BLaER1 treated with 17β-estradiol and CSF1 and Interleukin-3, amounts not matched to agents 10 nM and 100 nM (cell line): ENCODE results near the gene QKI.
A peak's percentile ranks its signal among the peaks of the same experiment; 100 is the strongest.

Experiments used
- H3K27ac ChIP-seq, 11 experiments: shearing (Covaris generic); formaldehyde crosslinking; 2 replicates each; pipeline ENCODE4 v1.8.1; 2022
- H3K27me3 ChIP-seq, 11 experiments: shearing (Covaris generic); formaldehyde crosslinking; 2 replicates each; pipeline ENCODE4 v1.8.1; 2022
- H3K36me3 ChIP-seq, 11 experiments: shearing (Covaris generic); formaldehyde crosslinking; 2 replicates each; pipeline ENCODE4 v1.8.1; 2022
- H3K4me1 ChIP-seq, 10 experiments: shearing (Covaris generic); formaldehyde crosslinking; 2 replicates each; pipeline ENCODE4 v1.8.1; 2022
- H3K4me2 ChIP-seq, 11 experiments: shearing (Covaris generic); formaldehyde crosslinking; 2 replicates each; pipeline ENCODE4 v1.8.1; 2022
- H3K4me3 ChIP-seq, 10 experiments: shearing (Covaris generic); formaldehyde crosslinking; 2 replicates each; pipeline ENCODE4 v1.8.1; 2022
- H3K9ac ChIP-seq, 11 experiments: shearing (Covaris generic); formaldehyde crosslinking; 2 replicates each; pipeline ENCODE4 v1.8.1; 2022
- H3K9me3 ChIP-seq, 11 experiments: shearing (Covaris generic); formaldehyde crosslinking; replicated peaks in 1 of 11; 2 replicates each; pipeline ENCODE4 v1.8.1; 2022
- H4K20me1 ChIP-seq, 11 experiments: shearing (Covaris generic); formaldehyde crosslinking; 2 replicates each; pipeline ENCODE4 v1.8.1; 2022
- Cebpa-rat ChIP-seq, 11 experiments: shearing (Covaris generic); IDR thresholded peaks; 2 replicates each; pipeline ENCODE4 v1.8.1; 2022

QKI gene

GRCh38 chr6:163446549-163446948, 32.0 kb downstream of the QKI start:
- Histone ChIP-seq H4K20me1 (peaks cover 57 to 100% (median 98%) of the 10 kb centered on the region in 11 experiments), H3K4me1 (peaks cover 0 to 52% (median 0%) of the 10 kb centered on the region in 10 experiments; a peak in 3 of 20 replicates), H3K9me3 (peaks cover 0 to 37% (median 20%) of the 10 kb centered on the region in 11 experiments; a peak in 15 of 22 replicates), H3K27ac (no peak overlapping the region), H3K27me3 (no peaks in the 10 kb centered on the region), H3K36me3 (peaks cover 12 to 27% (median 18%) of the 10 kb centered on the region in 11 experiments), H3K4me3 (no peak overlapping the region), H3K9ac (no peak overlapping the region), H3K4me2 (no peak overlapping the region)
- TF ChIP-seq Cebpa-rat (IDR thresholded peaks at IDR 0.05), result no peak

- Histone ChIP-seq H3K9me3 (peaks cover 0 to 30% (median 14%) of the 10 kb centered on the region in 11 experiments; a peak in 15 of 22 replicates), H3K4me2 (no peak overlapping the region), H3K27me3 (no peaks in the 10 kb centered on the region), H3K4me1 (peaks cover 0 to 42% (median 0%) of the 10 kb centered on the region in 10 experiments; a peak in 3 of 20 replicates), H3K9ac (no peak overlapping the region), H3K4me3 (no peak overlapping the region), H3K27ac (no peak overlapping the region), H4K20me1 (peaks cover 54 to 100% (median 97%) of the 10 kb centered on the region in 11 experiments; a peak in 21 of 22 replicates), H3K36me3 (peaks cover 11 to 20% (median 13%) of the 10 kb centered on the region in 11 experiments)
- TF ChIP-seq Cebpa-rat (IDR thresholded peaks at IDR 0.05), result no peak
These were observed 34.6 kb downstream of the QKI start for GRCh38 chr6:163449076-163449475.

- H3K27ac ChIP-seq, result no peak overlapping the region
- H3K9me3 ChIP-seq, result peaks cover 0 to 21% (median 6%) of the 10 kb centered on the region in 11 experiments; a peak in 8 of 22 replicates
- no peak overlapping the region; a peak in 1 of 22 replicates for H3K4me2 ChIP-seq
- H3K9ac ChIP-seq, result no peak overlapping the region
- TF ChIP-seq Cebpa-rat (IDR thresholded peaks at IDR 0.05), result no peak
- H3K4me1 ChIP-seq, result peaks cover 6 to 76% (median 18%) of the 10 kb centered on the region in 10 experiments; a peak in 18 of 20 replicates
- peaks cover 36 to 100% (median 93%) of the 10 kb centered on the region in 11 experiments; a peak in 21 of 22 replicates for H4K20me1 ChIP-seq
- no peak overlapping the region for H3K4me3 ChIP-seq
- H3K27me3 ChIP-seq, result no peaks in the 10 kb centered on the region
- peaks cover 41 to 55% (median 45%) of the 10 kb centered on the region in 11 experiments for H3K36me3 ChIP-seq
These were observed 39.9 kb downstream of the QKI start for GRCh38 chr6:163454425-163454824.

- no peaks in the 10 kb centered on the region for H3K27me3 ChIP-seq
- no peak for TF ChIP-seq Cebpa-rat (IDR thresholded peaks at IDR 0.05)
- H4K20me1 ChIP-seq, result peaks cover 36 to 100% (median 84%) of the 10 kb centered on the region in 11 experiments; a peak in 21 of 22 replicates
- H3K36me3 ChIP-seq, result peaks cover 42 to 62% (median 49%) of the 10 kb centered on the region in 11 experiments
- peaks cover 0 to 19% (median 5%) of the 10 kb centered on the region in 11 experiments; a peak in 8 of 22 replicates for H3K9me3 ChIP-seq
- H3K9ac ChIP-seq, result no peak overlapping the region
- no peak overlapping the region for H3K27ac ChIP-seq
- H3K4me1 ChIP-seq, result peaks cover 8 to 83% (median 26%) of the 10 kb centered on the region in 10 experiments; a peak in 19 of 20 replicates
- H3K4me2 ChIP-seq, result peak overlapping the region in 1 of 11 experiments; percentile 24; a peak in 2 of 22 replicates
- no peak overlapping the region for H3K4me3 ChIP-seq
These were observed 41.0 kb downstream of the QKI start for GRCh38 chr6:163455552-163455951.

GRCh38 chr6:163457637-163458561, 43.4 kb downstream of the QKI start:
- Histone ChIP-seq H3K27me3 (no peaks in the 10 kb centered on the region), H3K36me3 (peaks cover 51 to 80% (median 62%) of the 10 kb centered on the region in 11 experiments), H3K9ac (peak overlapping the region in 1 of 11 experiments; percentile 11; a peak in 2 of 22 replicates), H3K9me3 (peaks cover 0 to 23% (median 13%) of the 10 kb centered on the region in 11 experiments; a peak in 10 of 22 replicates), H3K4me2 (peak overlapping the region in 6 of 11 experiments; percentile 11 to 81 (median 38); a peak in 11 of 22 replicates), H3K27ac (peak overlapping the region in 6 of 11 experiments; percentile 5 to 36 (median 17); a peak in 4 of 22 replicates), H4K20me1 (peaks cover 16 to 100% (median 61%) of the 10 kb centered on the region in 11 experiments; a peak in 20 of 22 replicates), H3K4me1 (peaks cover 8 to 79% (median 26%) of the 10 kb centered on the region in 10 experiments; a peak in 19 of 20 replicates), H3K4me3 (no peak overlapping the region)
- TF ChIP-seq Cebpa-rat (IDR thresholded peaks at IDR 0.05), result no peak

- peak overlapping the region; percentile 15 to 81 (median 45); a peak in 14 of 22 replicates for H3K4me2 ChIP-seq
- no peak overlapping the region for H3K27ac ChIP-seq
- no peak overlapping the region for H3K4me3 ChIP-seq
- no peak overlapping the region for H3K9ac ChIP-seq
- TF ChIP-seq Cebpa-rat (IDR thresholded peaks at IDR 0.05), result no peak
- H3K36me3 ChIP-seq, result peaks cover 61 to 91% (median 71%) of the 10 kb centered on the region in 11 experiments
- peaks cover 0 to 34% (median 24%) of the 10 kb centered on the region in 11 experiments; a peak in 15 of 22 replicates for H3K9me3 ChIP-seq
- no peaks in the 10 kb centered on the region for H3K27me3 ChIP-seq
- peaks cover 11 to 100% (median 56%) of the 10 kb centered on the region in 11 experiments; a peak in 20 of 22 replicates for H4K20me1 ChIP-seq
- H3K4me1 ChIP-seq, result peaks cover 8 to 76% (median 26%) of the 10 kb centered on the region in 10 experiments; a peak in 19 of 20 replicates
These were observed 44.5 kb downstream of the QKI start for GRCh38 chr6:163459007-163459406.

- H4K20me1 ChIP-seq, result peaks cover 5 to 100% (median 50%) of the 10 kb centered on the region in 11 experiments; a peak in 19 of 22 replicates
- H3K4me2 ChIP-seq, result peak overlapping the region; percentile 16 to 81 (median 51); a peak in 15 of 22 replicates
These were observed 45.0 kb downstream of the QKI start for GRCh38 chr6:163459536-163459935.

GRCh38 chr6:163460307-163460782, 45.8 kb downstream of the QKI start:
- peak overlapping the region in 5 of 11 experiments; percentile 32 to 56 (median 50); a peak in 8 of 22 replicates for H3K9ac ChIP-seq
- peaks cover 8 to 63% (median 26%) of the 10 kb centered on the region in 10 experiments; a peak in 19 of 20 replicates for H3K4me1 ChIP-seq
- H3K4me2 ChIP-seq, result peak overlapping the region; percentile 38 to 81 (median 65)
- peaks cover 0 to 100% (median 42%) of the 10 kb centered on the region in 11 experiments; a peak in 18 of 22 replicates for H4K20me1 ChIP-seq
- peak overlapping the region in 9 of 11 experiments; percentile 28 to 66 (median 56); a peak in 18 of 22 replicates for H3K27ac ChIP-seq
- peaks cover 70 to 93% (median 78%) of the 10 kb centered on the region in 11 experiments for H3K36me3 ChIP-seq
- H3K4me3 ChIP-seq, result peak overlapping the region in 8 of 10 experiments; percentile 4 to 49 (median 28); a peak in 8 of 20 replicates
- no peak for TF ChIP-seq Cebpa-rat (IDR thresholded peaks at IDR 0.05)
- peaks cover 0 to 48% (median 37%) of the 10 kb centered on the region in 11 experiments; a peak in 17 of 22 replicates for H3K9me3 ChIP-seq
- no peaks in the 10 kb centered on the region for H3K27me3 ChIP-seq

More at GRCh38 chr6:163459536-163459935, 45.0 kb downstream of the QKI start:
- no peak overlapping the region for H3K27ac ChIP-seq
- H3K36me3 ChIP-seq, result peaks cover 65 to 93% (median 77%) of the 10 kb centered on the region in 11 experiments
- H3K4me3 ChIP-seq, result no peak overlapping the region
- TF ChIP-seq Cebpa-rat (IDR thresholded peaks at IDR 0.05), result no peak
- peaks cover 8 to 71% (median 26%) of the 10 kb centered on the region in 10 experiments; a peak in 19 of 20 replicates for H3K4me1 ChIP-seq
- H3K9ac ChIP-seq, result no peak overlapping the region
- H3K9me3 ChIP-seq, result peaks cover 0 to 39% (median 28%) of the 10 kb centered on the region in 11 experiments; a peak in 15 of 22 replicates
- H3K27me3 ChIP-seq, result no peaks in the 10 kb centered on the region
